ENCODE data around the gene MTCL3.

Gene MTCL3

DNA sequence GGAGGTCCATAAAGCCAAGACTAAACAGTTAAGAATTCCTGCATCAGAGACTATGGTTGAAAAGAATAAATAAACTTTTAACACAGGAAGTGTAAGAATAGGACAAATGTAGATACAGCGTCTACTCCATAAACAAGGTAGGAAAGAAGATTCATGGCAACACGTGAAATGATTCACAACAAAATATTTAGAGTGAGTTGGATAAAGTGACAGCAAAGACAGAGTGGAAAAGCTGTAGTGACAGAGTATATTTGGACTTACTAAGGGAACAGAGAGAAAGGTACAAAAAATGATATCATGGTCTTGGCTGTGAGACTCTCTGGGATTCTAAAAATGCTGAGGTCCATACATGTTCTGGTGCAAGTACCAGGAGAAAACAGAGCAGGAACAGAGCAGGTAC, 38.0 kb downstream of the MTCL3 start:
- H3K27ac ChIP-seq: no peak overlapping the region
- ChIA-PET POLR2A (ENCODE audit: low non-redundant PET) (no interaction called here), CTCF (no interaction called here)
- TF ChIP-seq, protein P1, sequence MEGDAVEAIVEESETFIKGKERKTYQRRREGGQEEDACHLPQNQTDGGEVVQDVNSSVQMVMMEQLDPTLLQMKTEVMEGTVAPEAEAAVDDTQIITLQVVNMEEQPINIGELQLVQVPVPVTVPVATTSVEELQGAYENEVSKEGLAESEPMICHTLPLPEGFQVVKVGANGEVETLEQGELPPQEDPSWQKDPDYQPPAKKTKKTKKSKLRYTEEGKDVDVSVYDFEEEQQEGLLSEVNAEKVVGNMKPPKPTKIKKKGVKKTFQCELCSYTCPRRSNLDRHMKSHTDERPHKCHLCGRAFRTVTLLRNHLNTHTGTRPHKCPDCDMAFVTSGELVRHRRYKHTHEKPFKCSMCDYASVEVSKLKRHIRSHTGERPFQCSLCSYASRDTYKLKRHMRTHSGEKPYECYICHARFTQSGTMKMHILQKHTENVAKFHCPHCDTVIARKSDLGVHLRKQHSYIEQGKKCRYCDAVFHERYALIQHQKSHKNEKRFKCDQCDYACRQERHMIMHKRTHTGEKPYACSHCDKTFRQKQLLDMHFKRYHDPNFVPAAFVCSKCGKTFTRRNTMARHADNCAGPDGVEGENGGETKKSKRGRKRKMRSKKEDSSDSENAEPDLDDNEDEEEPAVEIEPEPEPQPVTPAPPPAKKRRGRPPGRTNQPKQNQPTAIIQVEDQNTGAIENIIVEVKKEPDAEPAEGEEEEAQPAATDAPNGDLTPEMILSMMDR (conservative IDR thresholded peaks at IDR 0.05; ENCODE audit: low read depth): no peak
- no peak for DNase-seq (ENCODE audit: low spot score)

DNA sequence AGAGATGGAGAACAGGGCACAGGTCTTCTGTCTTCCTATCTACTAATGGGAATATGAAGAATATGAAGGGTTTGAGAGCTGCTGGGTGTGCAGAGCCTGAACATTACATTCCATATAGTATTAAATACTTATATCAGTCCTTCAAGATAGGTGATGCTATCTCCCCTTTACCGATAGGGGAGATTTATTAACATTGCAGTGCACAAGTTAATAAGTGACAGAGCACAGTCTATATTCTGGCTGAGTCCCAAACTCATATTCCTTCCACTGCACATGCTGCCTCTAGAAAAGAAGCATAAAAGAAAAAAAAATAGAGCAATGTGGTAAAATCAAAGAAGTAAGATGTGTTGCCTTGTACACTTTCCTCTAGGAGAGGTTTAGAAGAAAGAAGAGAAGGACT, 41.5 kb downstream of the MTCL3 start:
- TF ChIP-seq, protein P1 (conservative IDR thresholded peaks at IDR 0.05; ENCODE audit: low read depth): no peak
- H3K27ac ChIP-seq: no peak overlapping the region
- DNase-seq (ENCODE audit: low spot score): no peak
- POLR2A ChIA-PET (ENCODE audit: low non-redundant PET): no interaction called here
- CTCF ChIA-PET: no interaction called here

DNA sequence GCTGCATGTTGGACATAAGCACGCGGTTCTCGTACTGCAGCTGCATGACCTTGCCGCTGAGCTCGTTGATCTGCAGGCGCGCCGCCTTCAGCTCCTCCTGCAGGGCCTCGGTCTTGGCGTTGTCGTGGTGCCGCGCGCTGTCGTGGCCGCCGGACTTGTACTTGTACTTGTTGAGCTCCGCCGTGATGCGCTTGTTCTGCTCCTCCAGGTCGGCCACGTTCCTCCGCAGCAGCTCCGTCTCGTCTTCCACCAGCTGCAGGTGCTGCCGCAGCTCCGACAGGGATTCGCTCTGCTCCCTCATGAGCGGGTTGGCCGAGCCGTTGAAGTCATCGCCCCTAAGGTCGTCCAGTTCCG, 43.3 kb downstream of the MTCL3 start:
- no peak overlapping the region for H3K27ac ChIP-seq
- TF ChIP-seq, protein P1 (conservative IDR thresholded peaks at IDR 0.05; ENCODE audit: low read depth): no peak
- ChIA-PET CTCF (no interaction called here), POLR2A (ENCODE audit: low non-redundant PET) (no interaction called here)
- no peak for DNase-seq (ENCODE audit: low spot score)

DNA sequence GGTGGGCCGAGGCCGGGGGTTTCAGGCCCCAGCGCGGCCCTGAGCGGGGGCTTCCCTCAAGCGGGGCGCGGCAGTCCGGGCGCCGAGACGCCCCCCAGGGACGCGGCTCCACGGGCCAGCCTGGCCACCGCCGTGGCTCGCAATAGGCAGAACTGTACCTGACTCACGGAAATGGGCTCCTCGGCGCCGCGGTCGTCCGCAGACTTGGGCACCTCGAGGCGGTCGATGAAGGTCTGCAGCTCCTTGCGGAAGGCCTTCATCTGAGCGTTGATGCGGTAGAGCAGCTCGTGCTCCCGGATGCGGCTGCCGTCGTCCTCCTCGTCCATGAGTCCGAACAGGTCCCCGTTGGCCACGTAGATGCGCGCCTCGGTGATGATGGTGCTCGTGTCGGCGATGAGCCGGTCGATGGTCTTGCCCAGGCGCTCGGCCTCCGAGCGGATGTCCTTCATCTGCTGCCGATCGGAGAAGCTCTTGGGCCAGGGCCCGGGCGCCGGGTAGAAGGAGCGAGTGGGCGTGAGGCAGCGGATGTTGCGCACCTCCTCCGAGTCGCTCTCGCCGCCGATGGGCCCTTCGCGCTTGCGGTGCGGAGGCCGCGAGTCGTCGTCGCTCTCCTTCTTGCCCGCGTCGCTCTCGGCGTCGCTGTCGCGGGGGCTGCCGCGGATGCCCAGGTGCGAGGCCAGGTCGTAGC, 43.9 kb downstream of the MTCL3 start:
- no peak for DNase-seq (ENCODE audit: low spot score)
- POLR2A ChIA-PET (ENCODE audit: low non-redundant PET): no interaction called here
- H3K27ac ChIP-seq: no peak overlapping the region
- CTCF ChIA-PET: no interaction called here
- TF ChIP-seq, protein P1 (conservative IDR thresholded peaks at IDR 0.05; ENCODE audit: low read depth): no peak

DNA sequence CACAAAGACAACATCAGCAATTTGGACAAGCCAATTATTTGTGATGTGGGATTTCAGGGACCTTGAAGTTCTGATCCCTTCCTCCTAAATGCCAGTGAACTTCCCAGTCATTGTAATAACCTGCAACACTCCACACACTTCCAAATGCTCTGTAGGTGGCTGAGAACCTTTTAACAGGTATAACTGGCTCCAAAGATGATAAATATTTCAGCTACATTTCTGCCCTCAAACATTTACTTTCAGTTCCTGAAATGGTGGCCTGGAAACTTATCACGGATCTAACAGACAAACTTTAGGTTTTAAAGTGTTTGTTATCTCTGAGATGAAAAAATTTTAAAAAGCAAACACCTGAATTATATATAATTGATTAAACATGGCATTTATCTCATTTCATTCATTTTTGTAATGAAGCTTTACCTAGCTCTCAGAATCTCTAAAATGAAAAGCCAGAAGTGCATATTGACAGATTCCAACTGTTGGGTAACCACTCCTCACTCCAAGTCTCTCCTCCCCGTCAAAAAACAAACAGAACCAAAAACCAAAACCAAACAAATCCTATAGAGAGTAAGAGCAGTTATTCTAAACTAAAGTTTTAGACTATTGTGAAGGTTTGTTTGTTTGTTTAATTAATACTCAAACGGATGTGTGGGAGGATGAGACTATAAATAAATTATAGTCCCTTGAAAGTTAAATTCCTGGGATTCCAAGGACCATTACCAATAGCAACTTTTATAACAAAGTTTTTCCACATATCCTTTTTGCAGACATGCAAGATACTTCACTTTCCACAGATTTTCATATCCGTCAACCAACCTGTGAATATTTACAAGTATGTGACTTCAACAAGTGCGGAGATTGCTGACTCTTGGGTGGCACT, 47.5 kb downstream of the MTCL3 start:
- CTCF ChIA-PET: no interaction called here
- H3K27ac ChIP-seq: no peak overlapping the region
- no peak for DNase-seq (ENCODE audit: low spot score)
- POLR2A ChIA-PET (ENCODE audit: low non-redundant PET): no interaction called here
- TF ChIP-seq, protein P1 (conservative IDR thresholded peaks at IDR 0.05; ENCODE audit: low read depth): no peak

DNA sequence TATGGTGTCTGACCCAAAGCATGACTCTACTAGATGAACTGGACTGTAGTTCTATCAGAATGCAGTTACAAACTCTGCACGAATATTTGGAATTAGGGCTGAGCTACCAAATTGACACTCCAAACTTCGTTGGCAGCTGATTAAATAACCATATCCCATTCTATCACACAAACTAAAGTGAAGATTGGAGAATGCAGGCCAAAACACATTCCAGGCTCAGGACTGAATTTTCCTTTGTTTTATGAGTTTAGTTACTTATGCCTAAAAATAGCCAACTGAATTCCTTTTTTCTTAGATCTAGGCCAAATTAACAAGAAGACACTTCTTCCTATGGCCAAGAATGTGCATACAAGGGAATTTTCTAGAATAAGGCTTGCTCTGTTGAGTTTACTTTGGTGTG, 50.2 kb downstream of the MTCL3 start:
- TF ChIP-seq, protein P1 (conservative IDR thresholded peaks at IDR 0.05; ENCODE audit: low read depth): no peak
- DNase-seq (ENCODE audit: low spot score): no peak
- H3K27ac ChIP-seq: no peak overlapping the region
- ChIA-PET POLR2A (ENCODE audit: low non-redundant PET) (no interaction called here), CTCF (no interaction called here)

All from RWPE1 (cell line).